ENCODE results near the gene NLRC3. TPM values are rescaled to one million over a fixed set of nuclear protein-coding genes. Genes with fewer than 3 reads are reported as not detected.
A peak's percentile ranks its signal among the peaks of the same experiment; 100 is the strongest.

NLRC3 gene
- total RNA-seq, 1 donor = under 0.01 TPM

DNA sequence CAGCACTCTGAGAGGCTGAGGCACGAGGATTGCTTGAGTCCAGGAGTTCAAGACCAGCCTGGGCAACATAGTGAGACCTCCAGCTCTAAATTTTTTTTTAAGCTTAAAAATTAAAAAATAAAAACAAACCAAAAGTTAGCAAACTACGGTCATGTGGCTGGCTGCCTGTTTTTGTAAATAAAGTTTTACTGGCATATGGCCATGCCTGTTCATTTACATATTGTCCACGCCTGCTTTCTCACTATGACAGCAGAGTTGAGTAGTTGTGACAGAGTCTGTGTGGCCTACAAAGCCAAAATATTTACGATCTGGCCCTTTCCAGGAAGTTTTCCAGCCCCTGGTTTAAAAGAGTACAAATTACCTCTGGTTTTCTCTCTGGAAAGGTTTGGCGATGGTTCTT, 30.9 kb upstream of the NLRC3 start:
- Histone ChIP-seq H3K79me2 (ENCODE audit: insufficient read depth, low read length) (peaks cover 25% of the 10 kb centered on the region), H3K4me2 (ENCODE audit: insufficient read depth, low read length) (no peak overlapping the region), H3K9me3 (ENCODE audit: low read depth, low read length) (no peaks in the 10 kb centered on the region), H3K36me3 (ENCODE audit: insufficient read depth, low read length) (peaks cover 16% of the 10 kb centered on the region), H4K20me1 (ENCODE audit: insufficient read depth, low read length) (no peaks in the 10 kb centered on the region), H2AFZ (ENCODE audit: low read length) (no peak overlapping the region), H3K4me1 (ENCODE audit: insufficient read depth, low read length) (peaks cover 14% of the 10 kb centered on the region), H3K27ac (ENCODE audit: low read depth, low read length) (no peak overlapping the region), H3K27me3 (ENCODE audit: insufficient read depth, low read length) (no peaks in the 10 kb centered on the region), H3K4me3 (ENCODE audit: insufficient read depth, low read length) (no peak overlapping the region)
- DNase-seq (ENCODE audit: insufficient read length, low spot score, missing footprints) = no peak
- TF ChIP-seq CTCF (IDR thresholded peaks at IDR 0.05; ENCODE audit: extremely low read depth, low read depth, low read length) = no peak

- Histone ChIP-seq H2AFZ (ENCODE audit: low read length) (peak overlapping the region; percentile 41), H3K79me2 (ENCODE audit: insufficient read depth, low read length) (peaks cover 21% of the 10 kb centered on the region), H3K4me1 (ENCODE audit: insufficient read depth, low read length) (peaks cover 11% of the 10 kb centered on the region), H3K36me3 (ENCODE audit: insufficient read depth, low read length) (peaks cover 17% of the 10 kb centered on the region), H3K27ac (ENCODE audit: low read depth, low read length) (no peak overlapping the region), H3K4me2 (ENCODE audit: insufficient read depth, low read length) (no peak overlapping the region), H4K20me1 (ENCODE audit: insufficient read depth, low read length) (no peaks in the 10 kb centered on the region), H3K27me3 (ENCODE audit: insufficient read depth, low read length) (no peaks in the 10 kb centered on the region), H3K4me3 (ENCODE audit: insufficient read depth, low read length) (no peak overlapping the region), H3K9me3 (ENCODE audit: low read depth, low read length) (no peaks in the 10 kb centered on the region)
- DNase-seq (ENCODE audit: insufficient read length, low spot score, missing footprints) = no peak
- TF ChIP-seq CTCF (IDR thresholded peaks at IDR 0.05; ENCODE audit: extremely low read depth, low read depth, low read length) = no peak
Measured at GRCh38 chr16:3607634-3608033, 30.4 kb upstream of the NLRC3 start.

- H3K79me2 ChIP-seq (ENCODE audit: insufficient read depth, low read length) = peaks cover 17% of the 10 kb centered on the region
- H2AFZ ChIP-seq (ENCODE audit: low read length) = no peak overlapping the region
- no peaks in the 10 kb centered on the region for H3K9me3 ChIP-seq (ENCODE audit: low read depth, low read length)
- no peak for TF ChIP-seq CTCF (IDR thresholded peaks at IDR 0.05; ENCODE audit: extremely low read depth, low read depth, low read length)
- H3K27ac ChIP-seq (ENCODE audit: low read depth, low read length) = no peak overlapping the region
- DNase-seq (ENCODE audit: insufficient read length, low spot score, missing footprints) = no peak
- H4K20me1 ChIP-seq (ENCODE audit: insufficient read depth, low read length) = no peaks in the 10 kb centered on the region
- peaks cover 17% of the 10 kb centered on the region for H3K36me3 ChIP-seq (ENCODE audit: insufficient read depth, low read length)
- no peak overlapping the region for H3K4me3 ChIP-seq (ENCODE audit: insufficient read depth, low read length)
- H3K27me3 ChIP-seq (ENCODE audit: insufficient read depth, low read length) = no peaks in the 10 kb centered on the region
- H3K4me1 ChIP-seq (ENCODE audit: insufficient read depth, low read length) = peaks cover 8% of the 10 kb centered on the region
- H3K4me2 ChIP-seq (ENCODE audit: insufficient read depth, low read length) = no peak overlapping the region
Measured at GRCh38 chr16:3607161-3607560, 30.0 kb upstream of the NLRC3 start.

GRCh38 chr16:3606441-3606840, 29.2 kb upstream of the NLRC3 start:
- peaks cover 10% of the 10 kb centered on the region for H3K79me2 ChIP-seq (ENCODE audit: insufficient read depth, low read length)
- no peaks in the 10 kb centered on the region for H4K20me1 ChIP-seq (ENCODE audit: insufficient read depth, low read length)
- no peaks in the 10 kb centered on the region for H3K9me3 ChIP-seq (ENCODE audit: low read depth, low read length)
- peaks cover 17% of the 10 kb centered on the region for H3K36me3 ChIP-seq (ENCODE audit: insufficient read depth, low read length)
- H3K4me2 ChIP-seq (ENCODE audit: insufficient read depth, low read length) = no peak overlapping the region
- DNase-seq (ENCODE audit: insufficient read length, low spot score, missing footprints) = no peak
- peaks cover 8% of the 10 kb centered on the region for H3K4me1 ChIP-seq (ENCODE audit: insufficient read depth, low read length)
- H2AFZ ChIP-seq (ENCODE audit: low read length) = no peak overlapping the region
- no peak overlapping the region for H3K27ac ChIP-seq (ENCODE audit: low read depth, low read length)
- H3K4me3 ChIP-seq (ENCODE audit: insufficient read depth, low read length) = no peak overlapping the region
- no peak for TF ChIP-seq CTCF (IDR thresholded peaks at IDR 0.05; ENCODE audit: extremely low read depth, low read depth, low read length)
- H3K27me3 ChIP-seq (ENCODE audit: insufficient read depth, low read length) = no peaks in the 10 kb centered on the region

Data from osteoblast (primary cell).